Activated CD4-positive, CD25-positive, alpha-beta regulatory T cell treated with anti-CD3 and anti-CD28 coated beads, Interleukin-2, amount 50 U/mL, for 16 hours (primary cell): ENCODE data around the gene MGARP.

Source experiments
- DNase-seq: peaks from one replicate; pipeline ENCODE4 v3.0.0-alpha.2; 2020; ENCODE audit warnings: low read depth, low spot score

Gene MGARP

GRCh38 chr4:139243448-139244365 lies 36.3 kb downstream of the MGARP start:
- DNase-seq = no peak

GRCh38 chr4:139242511-139243051 lies 37.4 kb downstream of the MGARP start:
- DNase-seq = no peak

GRCh38 chr4:139241784-139242151 lies 38.3 kb downstream of the MGARP start:
- no peak for DNase-seq

- no peak for DNase-seq
Observed at GRCh38 chr4:139241086-139241783, 38.8 kb downstream of the MGARP start.

GRCh38 chr4:139239127-139239772 lies 40.8 kb downstream of the MGARP start:
- DNase-seq = no peak

GRCh38 chr4:139234253-139234652 lies 45.8 kb downstream of the MGARP start:
- DNase-seq = no peak

GRCh38 chr4:139229534-139230039 lies 50.4 kb downstream of the MGARP start:
- DNase-seq = no peak

- no peak for DNase-seq
Observed at GRCh38 chr4:139227729-139228404, 52.2 kb downstream of the MGARP start.

GRCh38 chr4:139223682-139224317 lies 56.2 kb downstream of the MGARP start:
- DNase-seq = no peak

GRCh38 chr4:139222215-139222614 lies 57.8 kb downstream of the MGARP start:
- no peak for DNase-seq

- DNase-seq = no peak
Observed at GRCh38 chr4:139221687-139222086, 58.3 kb downstream of the MGARP start.

- DNase-seq = no peak
Observed at GRCh38 chr4:139219450-139220055, 60.5 kb downstream of the MGARP start.
